Ishikawa (cell line): ENCODE measurements around the gene POGZ.

Source experiments
- CEBPB ChIP-seq: IDR thresholded peaks from 2 replicates; pipeline ENCODE4 v1.6.1; 2012
- CREB1 ChIP-seq: IDR thresholded peaks from 2 replicates; pipeline ENCODE4 v1.6.1; 2012; ENCODE audit warnings: low read depth
- EGR1 ChIP-seq: IDR thresholded peaks from 2 replicates; pipeline ENCODE4 v1.6.1; 2012
- EP300 ChIP-seq: IDR thresholded peaks from 2 replicates; pipeline ENCODE4 v1.6.1; 2012; ENCODE audit warnings: borderline replicate concordance
- FOXM1 ChIP-seq: IDR thresholded peaks from 2 replicates; pipeline ENCODE4 v1.6.1; 2012; ENCODE audit warnings: low read depth, borderline replicate concordance
- NFIC ChIP-seq: IDR thresholded peaks from 2 replicates; pipeline ENCODE4 v1.6.1; 2012
- RAD21 ChIP-seq: IDR thresholded peaks from 2 replicates; pipeline ENCODE4 v1.6.1; 2012; ENCODE audit warnings: low read depth
- TAF1 ChIP-seq: IDR thresholded peaks from 2 replicates; pipeline ENCODE4 v1.6.1; 2012; ENCODE audit warnings: low read depth, mild to moderate bottlenecking
- TEAD4 ChIP-seq: IDR thresholded peaks from 2 replicates; pipeline ENCODE4 v1.6.1; 2012
- YY1 ChIP-seq: IDR thresholded peaks from 2 replicates; pipeline ENCODE4 v1.6.1; 2012; ENCODE audit warnings: low read depth
- ZBTB7A ChIP-seq: IDR thresholded peaks from 2 replicates; pipeline ENCODE4 v1.6.1; 2012; ENCODE audit warnings: low read depth
- TF ChIP-seq, protein P1 (sequence below): IDR thresholded peaks from 2 replicates; pipeline ENCODE4 v1.6.1; 2012; ENCODE audit warnings: low read depth, mild to moderate bottlenecking

DNA sequence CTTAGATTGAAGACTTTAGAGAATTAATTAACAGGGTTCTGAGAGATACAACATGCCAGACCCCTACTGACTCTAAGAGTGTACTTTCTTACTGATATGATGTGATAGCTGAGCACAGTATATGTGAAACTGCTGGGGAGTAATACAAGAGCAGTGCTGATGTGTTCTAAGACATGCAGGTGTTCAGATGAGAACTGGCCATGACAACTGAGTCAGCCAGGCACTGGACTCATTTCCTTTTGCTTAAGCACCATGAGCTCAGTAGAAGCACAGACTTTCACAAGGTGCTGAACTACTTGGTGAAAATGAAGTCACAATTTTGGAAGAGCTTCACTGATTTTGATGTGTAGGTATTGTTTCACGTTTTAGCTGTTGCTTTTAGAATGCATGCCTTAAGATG is 15.9 kb upstream of the POGZ start:
- TF ChIP-seq YY1 (no peak), CEBPB (no peak), NFIC (no peak), TEAD4 (no peak), EGR1 (no peak), RAD21 (no peak), FOXM1 (no peak), CREB1 (no peak), EP300 (no peak), ZBTB7A (no peak), TAF1 (no peak)
- TF ChIP-seq, protein P1, sequence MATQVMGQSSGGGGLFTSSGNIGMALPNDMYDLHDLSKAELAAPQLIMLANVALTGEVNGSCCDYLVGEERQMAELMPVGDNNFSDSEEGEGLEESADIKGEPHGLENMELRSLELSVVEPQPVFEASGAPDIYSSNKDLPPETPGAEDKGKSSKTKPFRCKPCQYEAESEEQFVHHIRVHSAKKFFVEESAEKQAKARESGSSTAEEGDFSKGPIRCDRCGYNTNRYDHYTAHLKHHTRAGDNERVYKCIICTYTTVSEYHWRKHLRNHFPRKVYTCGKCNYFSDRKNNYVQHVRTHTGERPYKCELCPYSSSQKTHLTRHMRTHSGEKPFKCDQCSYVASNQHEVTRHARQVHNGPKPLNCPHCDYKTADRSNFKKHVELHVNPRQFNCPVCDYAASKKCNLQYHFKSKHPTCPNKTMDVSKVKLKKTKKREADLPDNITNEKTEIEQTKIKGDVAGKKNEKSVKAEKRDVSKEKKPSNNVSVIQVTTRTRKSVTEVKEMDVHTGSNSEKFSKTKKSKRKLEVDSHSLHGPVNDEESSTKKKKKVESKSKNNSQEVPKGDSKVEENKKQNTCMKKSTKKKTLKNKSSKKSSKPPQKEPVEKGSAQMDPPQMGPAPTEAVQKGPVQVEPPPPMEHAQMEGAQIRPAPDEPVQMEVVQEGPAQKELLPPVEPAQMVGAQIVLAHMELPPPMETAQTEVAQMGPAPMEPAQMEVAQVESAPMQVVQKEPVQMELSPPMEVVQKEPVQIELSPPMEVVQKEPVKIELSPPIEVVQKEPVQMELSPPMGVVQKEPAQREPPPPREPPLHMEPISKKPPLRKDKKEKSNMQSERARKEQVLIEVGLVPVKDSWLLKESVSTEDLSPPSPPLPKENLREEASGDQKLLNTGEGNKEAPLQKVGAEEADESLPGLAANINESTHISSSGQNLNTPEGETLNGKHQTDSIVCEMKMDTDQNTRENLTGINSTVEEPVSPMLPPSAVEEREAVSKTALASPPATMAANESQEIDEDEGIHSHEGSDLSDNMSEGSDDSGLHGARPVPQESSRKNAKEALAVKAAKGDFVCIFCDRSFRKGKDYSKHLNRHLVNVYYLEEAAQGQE = no peak
